Fibroblast of the conjunctiva (primary cell): ENCODE data around the gene RHO.
A peak's percentile ranks its signal among the peaks of the same experiment; 100 is the strongest.

ENCODE experiments used
- DNase-seq: peaks from one replicate; pipeline ENCODE4 v3.0.0-alpha.2; 2010; ENCODE audit warnings: low read depth

RHO gene

GRCh38 chr3:129560911-129561594 is 32.6 kb downstream of the RHO start:
- DNase-seq = peak; percentile 85

- DNase-seq = no peak
Observed at GRCh38 chr3:129561619-129562248, 33.3 kb downstream of the RHO start.

GRCh38 chr3:129562803-129563202 is 34.4 kb downstream of the RHO start:
- no peak for DNase-seq

- no peak for DNase-seq
Observed at GRCh38 chr3:129563332-129563731, 34.9 kb downstream of the RHO start.

GRCh38 chr3:129563850-129564535 is 35.6 kb downstream of the RHO start:
- no peak for DNase-seq

GRCh38 chr3:129564981-129565644 is 36.7 kb downstream of the RHO start:
- no peak for DNase-seq

GRCh38 chr3:129565902-129566301 is 37.5 kb downstream of the RHO start:
- DNase-seq = no peak

GRCh38 chr3:129567176-129567705 is 38.8 kb downstream of the RHO start:
- no peak for DNase-seq

GRCh38 chr3:129567939-129568338 is 39.5 kb downstream of the RHO start:
- no peak for DNase-seq

GRCh38 chr3:129569856-129570255 is 41.4 kb downstream of the RHO start:
- DNase-seq = no peak

GRCh38 chr3:129571605-129572547 is 43.4 kb downstream of the RHO start:
- no peak for DNase-seq

- no peak for DNase-seq
Observed at GRCh38 chr3:129572603-129573002, 44.2 kb downstream of the RHO start.

GRCh38 chr3:129573493-129573892 is 45.1 kb downstream of the RHO start:
- DNase-seq = no peak

GRCh38 chr3:129574206-129574605 is 45.8 kb downstream of the RHO start:
- DNase-seq = no peak

- DNase-seq = no peak
Observed at GRCh38 chr3:129575233-129575996, 47.0 kb downstream of the RHO start.

GRCh38 chr3:129575997-129576384 is 47.6 kb downstream of the RHO start:
- DNase-seq = no peak

- DNase-seq = no peak
Observed at GRCh38 chr3:129576514-129577352, 48.3 kb downstream of the RHO start.

GRCh38 chr3:129577366-129577765 is 48.9 kb downstream of the RHO start:
- no peak for DNase-seq

- DNase-seq = no peak
Observed at GRCh38 chr3:129577925-129578786, 49.7 kb downstream of the RHO start.
